SH-SY5Y (cell line): ENCODE measurements around the gene YWHAQ.

Experiments used
- GATA2 ChIP-seq: IDR thresholded peaks from 2 replicates; pipeline ENCODE4 v1.6.1; 2011; ENCODE audit warnings: mild to moderate bottlenecking, low read depth, low read length
- GATA3 ChIP-seq: IDR thresholded peaks from 2 replicates; pipeline ENCODE4 v1.6.1; 2011; ENCODE audit warnings: low read depth, mild to moderate bottlenecking, low read length, moderate library complexity

DNA sequence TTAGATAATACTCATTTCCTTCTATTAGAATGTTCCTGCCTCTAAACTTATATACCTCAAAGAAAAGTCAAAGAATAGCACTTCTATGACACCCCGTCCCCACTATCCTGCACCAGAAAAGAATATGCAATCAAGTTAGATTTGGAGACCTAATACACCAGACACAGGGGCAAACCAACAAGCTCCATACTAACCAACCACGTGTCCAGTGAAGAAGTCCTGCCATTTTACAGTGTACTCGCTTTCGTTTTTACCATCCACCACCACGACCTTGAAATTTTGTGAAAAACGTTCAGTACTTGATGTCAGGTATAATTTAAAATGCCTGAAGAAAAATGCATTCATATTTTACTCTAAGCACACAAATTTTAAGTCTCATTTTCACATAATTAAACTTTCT, 94.3 kb downstream of the YWHAQ start:
- TF ChIP-seq GATA2 (no peak), GATA3 (no peak)
